ENCODE data around the gene DNHD1.
"Not testable (repeated sequence)": the region's sequence is repeated elsewhere in the genome, so short reads cannot be mapped to it uniquely, and the experiment has no call there.

Gene DNHD1

DNA sequence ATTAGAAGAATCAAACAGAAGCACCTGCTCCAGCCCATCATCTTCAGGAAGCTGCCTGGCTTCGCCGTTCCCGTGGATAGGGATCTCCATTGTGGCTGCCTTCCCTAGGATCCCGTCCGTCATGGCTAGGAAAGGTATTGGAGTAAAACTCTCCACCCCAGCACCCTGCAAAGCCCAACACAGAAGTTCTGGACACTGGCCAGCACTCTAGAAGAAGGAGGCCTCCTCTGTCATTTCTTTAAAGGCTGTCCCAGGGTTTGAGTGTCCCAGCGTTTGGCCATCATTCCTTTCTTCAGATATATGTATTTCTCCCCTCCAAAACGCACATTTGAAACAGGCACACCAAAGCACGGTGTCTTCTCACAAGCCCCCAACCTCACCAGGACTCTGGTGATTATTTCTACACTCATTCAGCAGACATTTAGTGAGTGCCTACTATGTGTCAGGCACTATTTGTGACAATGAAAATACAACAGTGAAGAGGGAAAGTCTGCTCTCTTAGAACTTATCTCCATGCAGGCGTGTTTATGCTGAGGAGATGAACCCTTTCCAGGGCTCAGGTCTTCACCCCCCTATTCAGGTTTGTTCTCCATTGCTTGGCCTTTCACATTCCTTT, 16.7 kb upstream of the DNHD1 start:
- no peak for DNase-seq

DNA sequence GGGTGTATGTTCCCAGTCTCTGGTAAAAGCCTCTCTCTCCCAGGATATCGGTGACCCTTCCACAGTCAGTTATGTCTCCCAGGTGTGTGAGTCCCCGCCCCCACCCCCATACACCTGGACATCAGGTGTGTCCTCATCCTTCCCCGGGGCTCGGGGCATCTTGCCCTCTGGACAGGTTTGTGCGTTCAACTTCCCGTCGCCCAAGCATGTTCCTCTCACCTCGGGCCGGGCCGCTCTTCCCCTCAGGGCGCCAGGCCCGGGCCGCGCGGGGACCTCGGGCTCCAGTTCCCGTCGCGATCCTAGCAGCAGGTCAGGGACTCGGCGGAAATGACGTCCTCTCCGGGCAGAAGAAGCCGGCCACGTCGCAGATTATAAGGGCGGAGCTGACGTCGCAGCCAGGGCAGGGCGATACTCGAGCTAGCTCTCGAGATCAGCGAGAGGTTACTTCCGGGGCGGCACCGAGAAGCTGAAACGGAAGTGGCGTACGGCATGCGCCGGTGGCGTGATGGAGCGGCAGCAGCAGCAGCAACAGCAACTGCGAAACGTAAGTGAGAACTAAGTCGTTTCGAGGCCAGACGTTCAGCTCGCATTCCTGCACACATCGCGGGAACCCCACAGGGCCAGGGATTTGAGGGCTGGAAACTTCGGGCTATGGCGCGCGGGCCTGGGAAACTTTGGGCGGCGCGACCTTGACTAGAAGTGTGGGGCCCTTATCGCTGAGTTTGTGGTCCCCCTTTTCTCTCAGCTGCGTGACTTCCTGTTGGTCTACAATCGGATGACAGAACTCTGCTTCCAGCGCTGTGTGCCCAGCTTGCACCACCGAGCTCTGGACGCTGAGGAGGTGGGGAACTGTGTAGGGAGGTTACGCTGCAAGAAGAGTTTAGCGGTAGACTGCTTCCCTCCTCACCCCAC, 15.8 kb upstream of the DNHD1 start, which contains the start of the genes ARFIP2 and TIMM10B:
TSS of gene ARFIP2 (minus strand) at position 320 of the 912 bp plus-strand sequence. CDS start 910 bp downstream, outside the sequence.
TSS of gene TIMM10B (plus strand) at position 490 of the 912 bp plus-strand sequence. CDS start at position 506, 16 bp downstream.
- peak; percentile 78 to 97 for DNase-seq

DNA sequence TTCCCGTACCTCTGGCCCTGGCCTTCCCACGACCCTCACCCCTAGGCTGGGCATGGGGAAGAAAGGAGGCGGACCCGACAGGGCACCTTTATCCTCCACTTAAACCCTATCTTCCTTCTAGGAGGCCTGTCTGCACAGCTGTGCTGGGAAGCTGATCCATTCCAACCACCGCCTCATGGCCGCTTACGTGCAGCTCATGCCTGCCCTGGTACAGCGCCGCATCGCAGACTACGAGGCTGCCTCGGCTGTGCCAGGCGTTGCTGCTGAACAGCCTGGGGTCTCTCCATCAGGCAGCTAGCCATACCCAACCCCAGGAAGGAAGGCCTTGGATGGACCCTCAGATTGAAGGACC, 15.2 kb upstream of the DNHD1 start:
- no peak for DNase-seq

DNA sequence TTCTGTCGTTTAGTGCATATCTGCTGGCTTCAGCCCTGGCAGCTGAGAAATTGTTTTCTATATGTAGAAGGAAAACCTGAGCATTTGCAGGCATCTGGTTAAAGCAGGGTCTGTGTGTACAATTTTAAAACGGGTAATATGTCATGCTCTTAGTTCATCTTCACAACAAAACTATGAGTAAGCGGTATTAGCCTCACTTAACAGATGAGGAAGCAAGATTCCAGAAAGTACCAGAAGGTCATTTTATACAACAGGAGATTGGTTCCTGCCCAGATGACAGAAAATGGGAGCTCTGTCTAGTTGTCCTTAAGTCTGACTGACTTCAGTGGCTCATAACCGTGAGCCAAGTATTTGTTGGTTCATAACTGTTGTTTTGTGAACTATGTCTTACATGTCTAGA, 14.6 kb upstream of the DNHD1 start:
- no peak for DNase-seq

DNA sequence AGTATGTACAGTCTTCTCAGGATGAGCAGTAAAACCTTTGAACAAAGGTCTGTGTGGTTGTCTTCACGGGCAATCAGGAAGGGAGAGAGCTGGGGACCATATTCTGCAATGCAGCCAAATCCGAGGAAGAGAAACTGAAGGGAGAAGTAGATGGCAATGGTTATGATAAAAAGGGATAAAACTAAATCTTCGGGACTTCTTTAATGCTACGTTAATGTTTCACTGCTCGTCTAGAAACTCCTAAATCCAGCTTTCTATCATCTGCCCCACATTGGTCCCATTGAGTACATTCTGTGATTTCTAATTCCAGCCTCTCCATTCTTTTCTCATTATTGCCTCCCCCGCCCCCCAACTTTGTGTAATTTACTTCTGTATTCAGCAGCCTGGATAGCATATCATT, 14.1 kb upstream of the DNHD1 start:
- no peak for DNase-seq

DNA sequence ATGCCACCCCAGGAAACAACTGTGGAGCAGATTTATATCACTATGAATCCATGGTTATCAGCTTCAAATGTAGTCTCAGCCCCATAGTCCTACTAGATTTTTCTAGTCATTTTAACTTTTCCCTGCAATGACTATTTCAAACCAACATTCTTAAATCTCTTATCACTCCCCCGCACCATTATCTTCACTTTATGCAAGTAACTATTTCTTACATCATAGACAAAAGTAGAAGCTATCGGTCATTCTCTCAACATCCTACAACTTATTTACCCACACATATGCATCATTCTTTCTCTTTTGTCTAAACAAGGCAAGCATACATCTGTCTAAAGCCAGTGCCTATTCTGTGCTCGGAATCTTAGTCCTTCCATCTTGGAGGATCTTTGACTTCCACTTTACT, 11.4 kb upstream of the DNHD1 start:
- no peak for DNase-seq

DNA sequence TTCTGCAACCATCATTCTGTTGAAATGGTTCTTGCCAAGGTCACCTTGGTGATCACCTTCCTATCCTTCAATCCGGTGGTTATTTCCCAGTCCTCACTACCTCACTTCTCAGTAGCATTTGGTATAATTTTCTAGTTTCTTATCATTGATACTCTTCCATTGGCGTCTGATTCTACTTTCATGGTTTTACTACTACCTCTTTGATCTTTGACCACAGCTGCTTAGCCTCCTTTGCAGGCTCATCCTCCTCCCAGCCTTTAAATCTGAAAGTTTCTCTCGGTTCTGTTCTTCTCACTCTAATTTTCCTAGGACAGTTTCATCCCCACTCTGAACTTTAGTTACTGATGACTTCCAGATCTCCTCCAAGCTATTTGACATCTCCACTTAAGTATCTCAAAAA, 10.8 kb upstream of the DNHD1 start:
- no peak for DNase-seq

DNA sequence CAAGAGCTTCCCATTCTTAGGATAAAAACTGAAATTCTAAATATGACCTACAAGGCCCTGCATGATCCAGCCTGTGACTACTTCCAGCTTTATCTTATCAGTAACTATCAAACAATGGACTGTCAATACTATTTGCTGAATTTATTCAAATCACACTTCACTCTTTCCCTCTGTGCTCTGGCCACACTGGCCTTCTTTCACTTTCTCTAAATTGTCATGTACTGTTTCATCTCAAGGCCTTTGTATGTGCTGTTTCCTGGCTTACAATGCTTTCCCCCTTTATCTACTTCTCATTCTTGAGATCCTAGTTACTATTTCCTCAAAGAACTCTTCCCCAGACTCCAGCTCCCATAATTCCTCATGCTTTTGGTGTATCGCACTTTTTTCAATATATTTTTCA, 10.1 kb upstream of the DNHD1 start:
- no peak for DNase-seq

DNA sequence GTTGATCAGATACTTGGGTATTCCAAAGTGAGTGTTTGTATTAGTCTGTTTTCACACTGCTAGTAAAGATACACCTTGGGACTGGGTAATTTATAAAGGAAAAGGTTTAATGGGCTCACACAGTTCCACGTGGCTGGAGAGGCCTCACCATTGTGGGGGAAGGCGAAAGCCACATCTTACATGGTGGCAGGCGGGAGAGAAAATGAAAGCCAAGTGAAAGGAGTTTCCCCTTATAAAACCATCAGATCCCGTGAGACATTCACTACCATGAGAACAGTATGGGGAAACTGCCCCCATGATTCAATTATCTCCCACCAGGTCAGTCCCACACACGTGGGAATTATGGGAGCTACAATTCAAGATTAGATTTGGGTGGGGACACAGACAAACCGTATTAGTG, 8.7 kb upstream of the DNHD1 start:
- no peak for DNase-seq

DNA sequence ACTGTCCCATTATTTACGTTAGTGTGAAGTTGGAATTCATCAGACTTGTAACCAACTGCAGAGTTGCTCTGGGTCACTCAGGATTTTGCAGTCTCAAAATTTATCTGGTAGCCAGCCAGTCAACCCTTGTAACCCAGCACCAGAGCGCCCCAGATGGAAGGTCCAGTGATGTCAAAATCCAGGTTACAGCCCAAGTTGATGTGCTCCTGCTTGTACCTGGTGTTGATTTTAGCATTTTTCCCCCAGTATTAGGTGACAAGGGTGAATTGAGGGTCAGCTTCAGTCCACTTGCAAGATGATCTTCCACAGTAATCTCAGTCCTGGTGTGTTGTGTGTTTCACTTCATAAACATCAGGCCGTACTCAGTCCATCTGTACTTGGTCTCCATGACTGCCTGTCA, 8.3 kb upstream of the DNHD1 start:
- DNase-seq, result no peak

DNA sequence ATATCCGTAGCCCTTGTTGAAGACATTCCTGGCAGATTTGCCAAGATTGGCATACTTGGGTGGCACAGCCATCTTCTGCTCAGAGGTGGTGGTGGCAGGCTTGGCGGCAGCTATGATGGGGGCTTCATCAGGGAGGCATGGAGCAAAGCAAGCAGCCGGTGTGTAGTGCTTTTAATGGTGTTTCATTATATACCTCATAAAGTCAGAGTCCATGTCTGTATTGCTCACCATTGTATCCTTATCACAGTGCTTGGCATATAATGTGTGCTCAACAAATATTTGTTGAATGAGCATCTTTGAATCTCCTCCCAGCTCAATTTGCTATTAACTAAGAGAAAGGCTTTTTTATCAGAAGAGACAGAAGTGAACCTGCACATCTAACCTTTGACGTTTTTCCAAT, 7.8 kb upstream of the DNHD1 start:
- no peak for DNase-seq

DNA sequence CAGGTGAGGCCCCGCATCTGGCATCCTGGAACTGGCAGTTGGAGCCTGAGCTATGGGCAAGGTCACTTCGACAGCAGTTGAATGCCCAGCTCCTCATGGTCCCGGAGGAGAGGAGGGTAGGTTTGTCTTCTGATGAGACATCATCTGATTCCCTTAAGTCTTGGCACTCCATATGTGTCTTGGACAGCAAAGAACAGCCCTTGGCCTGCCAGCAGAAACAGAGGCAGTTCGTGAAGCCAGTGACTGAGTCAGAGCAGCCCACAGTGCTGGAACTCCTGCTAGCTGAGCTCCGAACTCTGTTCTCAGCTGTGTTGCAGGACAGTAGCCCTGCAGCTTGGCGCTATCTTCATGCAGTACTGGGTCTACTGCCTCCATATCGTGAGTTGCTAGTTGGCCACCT, 1.0 kb downstream of the DNHD1 start:
- no peak for DNase-seq

DNA sequence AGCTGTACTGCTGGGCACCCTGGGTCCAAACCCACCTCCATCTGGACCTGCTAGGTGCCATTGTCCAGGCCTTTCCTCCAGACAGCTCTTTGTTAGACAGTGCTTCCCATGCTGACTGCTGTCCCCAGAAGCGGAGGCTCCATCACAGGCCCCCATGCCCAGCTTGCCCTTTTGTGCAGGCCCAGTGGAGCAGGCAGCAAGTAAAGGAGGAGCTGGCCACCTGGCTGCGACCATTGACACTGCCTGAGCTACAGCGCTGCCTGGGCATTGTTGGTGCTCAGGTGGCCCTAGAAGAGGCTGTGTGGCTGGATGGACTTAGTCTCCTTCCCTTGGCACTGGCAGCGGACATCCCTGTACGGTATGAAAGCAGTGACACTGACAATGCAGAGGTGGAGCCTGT, 1.5 kb downstream of the DNHD1 start:
- DNase-seq, result no peak

DNA sequence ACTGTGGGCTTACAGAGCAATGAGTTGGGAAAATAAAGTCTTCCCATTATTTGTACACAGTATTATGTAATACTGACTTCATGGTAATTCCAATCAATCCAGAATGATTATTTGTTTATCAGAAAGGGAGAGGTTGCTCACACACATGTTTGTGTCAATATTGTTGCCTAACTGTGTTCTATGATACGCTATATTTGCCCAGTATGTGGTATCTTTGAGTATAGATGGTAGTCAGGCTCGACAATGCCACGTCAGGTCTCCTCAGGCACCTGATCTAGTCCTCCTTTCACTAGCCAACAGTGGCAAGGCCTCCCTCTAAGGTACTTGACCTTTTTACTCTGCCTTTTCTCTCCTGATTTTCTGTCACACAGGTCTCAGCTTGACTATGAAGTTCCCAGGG, 5.3 kb downstream of the DNHD1 start:
- DNase-seq, result no peak

DNA sequence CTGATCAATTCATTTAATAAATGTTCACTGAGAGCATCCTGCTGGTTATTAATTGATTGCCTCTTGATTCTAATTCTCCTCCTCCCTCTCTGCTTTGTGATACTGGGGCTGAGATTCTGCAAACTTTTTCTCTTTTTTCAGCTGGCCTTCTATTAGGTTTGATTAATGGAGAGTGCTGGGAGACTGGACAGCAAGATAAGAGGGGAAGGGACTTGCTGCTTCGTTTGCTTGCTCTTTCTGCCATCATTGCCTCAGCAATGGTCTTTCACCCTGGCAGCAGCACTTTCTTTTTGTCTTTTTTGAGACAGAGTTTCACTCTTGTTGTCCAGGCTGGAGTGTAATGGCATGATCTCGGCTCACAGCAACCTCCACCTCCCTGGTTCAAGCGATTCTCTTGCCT, 7.1 kb downstream of the DNHD1 start:
- DNase-seq, result no peak

DNA sequence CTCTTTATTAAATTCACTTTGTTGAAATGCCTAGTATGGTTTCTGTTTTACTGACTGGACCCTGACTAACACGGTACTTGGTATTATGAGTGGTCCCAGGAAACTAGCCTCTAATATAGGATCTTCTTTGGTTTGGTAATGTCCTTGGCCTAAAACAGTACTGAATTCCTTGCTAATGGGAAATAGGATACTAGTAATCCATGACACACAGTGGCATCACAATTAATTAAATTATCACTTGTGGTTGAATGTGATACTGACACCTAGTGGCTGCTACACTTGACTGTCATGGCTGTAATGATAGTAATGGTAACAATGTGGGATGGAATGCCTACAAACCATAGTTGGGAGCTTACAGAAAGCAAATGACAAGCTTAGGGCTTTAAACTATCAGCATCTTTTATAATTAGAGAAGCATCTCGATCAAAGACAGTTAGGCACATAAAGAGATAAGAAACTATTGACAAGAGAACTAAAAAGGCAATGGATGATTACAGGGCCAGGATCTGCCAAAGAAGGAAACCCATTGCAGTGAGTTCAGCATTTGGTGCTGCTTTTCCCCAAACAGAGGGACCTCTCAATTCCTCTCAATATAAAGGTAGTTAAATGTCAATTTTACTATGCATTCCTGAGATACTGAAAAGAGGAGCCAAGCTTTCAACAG, 8.6 kb downstream of the DNHD1 start:
- DNase-seq, result peak in 1 of 2 experiments; percentile 5

DNA sequence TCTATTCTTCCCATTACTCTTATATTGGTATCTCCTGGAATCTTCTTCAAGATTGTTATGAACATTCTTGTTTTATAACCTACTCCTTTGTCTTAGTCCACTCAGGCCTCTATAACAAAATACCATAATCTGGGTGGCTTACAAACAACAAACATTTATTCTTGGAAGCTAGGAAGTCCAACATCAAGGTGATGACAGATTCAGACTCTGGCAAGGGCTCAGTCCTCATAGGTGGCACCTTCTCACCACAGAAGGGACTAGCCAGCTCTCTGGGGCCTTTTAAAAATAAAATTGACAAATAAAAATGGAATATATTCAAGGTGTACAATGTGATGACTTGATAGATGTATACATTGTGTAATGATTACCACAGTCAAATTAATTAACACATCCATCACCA, 19.8 kb downstream of the DNHD1 start:
- no peak for DNase-seq

DNA sequence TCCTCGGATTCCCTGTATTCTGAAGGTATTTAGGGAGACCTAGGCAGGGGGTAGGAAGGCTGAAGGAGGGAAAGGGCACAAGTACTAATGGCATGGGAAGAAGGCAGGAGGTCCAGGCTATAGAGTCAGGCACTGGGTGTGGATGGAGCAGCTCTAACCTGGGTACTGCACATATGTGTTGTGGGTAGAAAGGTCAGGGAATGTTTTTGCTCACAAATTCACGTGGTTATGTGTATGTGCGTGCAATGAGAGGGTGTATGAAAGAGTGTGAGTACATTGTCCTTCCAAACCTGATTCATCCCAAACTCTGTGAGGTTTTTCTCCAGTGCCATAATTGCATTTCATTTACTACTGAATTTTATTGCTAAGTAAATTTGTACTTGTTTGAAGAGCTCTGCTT, 23.2 kb downstream of the DNHD1 start:
- no peak for DNase-seq

DNA sequence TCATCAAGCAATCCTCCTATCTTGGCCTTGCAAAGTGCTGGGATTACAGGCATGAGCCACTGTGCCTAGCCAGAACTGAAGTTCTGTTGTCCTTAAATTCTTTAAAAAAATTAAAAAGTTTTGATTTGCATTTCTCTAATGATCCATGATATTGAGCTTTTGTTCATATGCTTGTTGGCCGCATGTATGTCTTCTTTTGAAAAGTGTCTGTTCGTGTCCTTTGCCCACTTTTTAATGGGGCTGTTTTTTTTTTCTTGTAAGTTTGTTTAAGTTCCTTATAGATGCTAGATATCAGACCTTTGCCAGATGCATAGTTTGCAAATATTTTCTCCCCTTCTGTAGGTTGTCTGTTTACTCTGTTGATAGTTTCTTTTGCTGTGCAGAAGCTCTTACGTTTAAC, 24.9 kb downstream of the DNHD1 start:
- DNase-seq, result not testable (repeated sequence)

DNA sequence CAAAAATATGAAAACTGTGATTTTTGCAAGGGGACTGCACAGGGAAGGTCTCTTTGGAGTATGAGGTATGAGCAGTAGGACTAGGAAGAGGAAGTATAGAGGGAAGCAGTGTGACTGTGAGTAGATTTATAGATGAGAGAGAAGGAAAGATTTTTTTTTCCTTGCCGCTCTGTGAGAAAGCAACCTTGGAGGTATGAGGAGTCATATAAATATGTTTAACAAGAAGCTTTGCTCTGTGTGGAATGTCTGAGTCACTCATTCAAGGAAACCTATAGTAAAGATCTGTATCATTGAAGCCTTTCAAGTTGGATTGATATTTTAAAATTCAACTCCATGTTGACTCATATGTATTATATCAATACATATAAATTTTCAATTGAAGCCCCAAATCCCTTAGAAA, 26.2 kb downstream of the DNHD1 start:
- DNase-seq, result no peak

DNA sequence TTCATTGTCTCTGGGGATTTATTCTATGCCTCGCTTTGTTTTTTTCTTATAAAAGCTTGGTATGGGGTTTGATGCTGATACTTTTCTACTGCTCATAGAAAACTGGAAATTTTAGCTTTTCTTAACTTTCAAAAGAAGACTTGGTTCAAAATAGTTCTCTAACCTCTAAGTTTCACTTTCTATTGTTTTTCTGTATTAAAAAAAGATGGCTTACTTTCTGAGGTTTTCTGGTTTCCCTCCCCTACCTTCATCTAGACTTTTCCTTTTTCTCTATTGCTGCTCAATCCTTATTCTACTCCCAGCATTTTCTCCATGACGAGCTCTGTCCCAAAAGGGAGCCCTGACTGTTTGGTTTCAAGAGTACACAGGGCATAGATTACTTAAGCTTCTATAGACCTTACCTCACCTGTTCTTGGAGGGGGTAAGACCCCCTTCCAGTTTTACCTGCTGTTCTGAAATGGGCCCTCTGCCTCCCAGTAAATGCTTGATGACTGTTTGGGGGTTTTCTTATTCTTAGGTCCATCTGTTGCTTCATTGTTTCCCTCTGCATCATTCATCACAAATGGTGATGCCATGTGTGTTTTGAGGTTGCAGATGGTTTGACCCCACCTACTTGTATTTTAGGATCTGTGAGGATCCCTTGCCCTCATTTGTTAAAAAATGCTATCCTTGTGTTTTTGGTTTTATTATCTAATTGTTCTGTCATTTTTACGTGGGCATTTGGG, 29.5 kb downstream of the DNHD1 start:
- no peak for DNase-seq

DNA sequence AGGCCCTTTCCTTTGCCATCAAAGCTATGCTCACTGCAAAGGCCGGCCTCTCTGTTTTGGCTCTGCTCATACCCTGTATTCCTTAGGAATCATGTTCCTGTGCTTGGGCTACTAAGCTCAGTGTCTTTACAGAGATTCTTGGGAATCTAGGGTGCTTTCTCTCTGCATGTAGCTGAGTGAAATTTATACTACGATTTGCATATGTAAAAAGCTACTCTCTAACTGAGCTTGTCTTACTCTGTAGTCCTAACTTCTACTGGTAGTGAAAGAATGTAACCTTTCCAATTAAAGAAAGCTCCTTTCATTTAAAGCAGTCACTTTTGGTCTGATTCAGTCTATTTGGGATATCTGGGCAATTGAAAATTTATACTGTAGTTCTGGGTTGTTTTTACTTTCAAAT, 32.2 kb downstream of the DNHD1 start:
- DNase-seq, result no peak

DNA sequence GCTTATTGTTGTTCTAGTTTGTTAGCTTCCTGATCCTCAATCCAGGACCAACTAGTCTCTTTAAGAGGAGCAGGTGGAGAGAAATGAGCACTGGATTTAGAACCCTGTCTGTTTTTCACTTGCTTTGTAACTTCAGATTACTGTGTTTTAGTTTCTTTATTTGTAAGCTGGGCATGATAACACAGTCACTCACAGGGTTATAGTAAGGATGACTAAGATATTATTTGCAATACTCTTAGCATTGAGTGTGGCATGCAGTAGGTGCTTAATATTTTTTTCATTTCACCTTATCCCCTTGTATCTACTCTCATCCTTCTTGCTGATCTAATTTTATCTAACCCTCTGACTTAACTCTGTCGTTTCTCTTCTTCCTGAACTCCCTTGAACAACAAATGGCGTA, 33.8 kb downstream of the DNHD1 start:
- DNase-seq, result no peak

All from NCI-H187 (cell line).